Measurements from ENCODE around the gene BRIP1.
A peak's percentile ranks its signal among the peaks of the same experiment; 100 is the strongest.

Gene BRIP1

DNA sequence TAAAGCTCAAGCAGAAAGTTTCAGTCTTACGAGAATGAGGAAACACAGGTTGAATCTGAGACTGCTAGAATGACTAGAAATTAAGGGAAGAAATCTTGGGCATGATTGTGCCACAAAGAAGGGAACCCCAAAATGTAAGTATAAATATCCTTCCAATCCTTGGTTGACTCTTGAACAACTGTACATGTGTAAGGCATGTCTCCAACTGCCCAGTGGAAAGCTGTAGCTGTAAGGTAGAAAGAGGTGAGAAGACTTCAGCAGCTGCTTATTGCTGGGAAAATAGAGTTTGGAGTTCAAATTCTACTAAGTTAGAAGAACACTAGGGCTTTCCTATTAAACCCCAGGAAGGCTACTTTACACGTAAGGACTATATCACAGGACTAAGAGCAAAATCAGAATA, 212.6 kb downstream of the BRIP1 start:
- DNase-seq: no peak

DNA sequence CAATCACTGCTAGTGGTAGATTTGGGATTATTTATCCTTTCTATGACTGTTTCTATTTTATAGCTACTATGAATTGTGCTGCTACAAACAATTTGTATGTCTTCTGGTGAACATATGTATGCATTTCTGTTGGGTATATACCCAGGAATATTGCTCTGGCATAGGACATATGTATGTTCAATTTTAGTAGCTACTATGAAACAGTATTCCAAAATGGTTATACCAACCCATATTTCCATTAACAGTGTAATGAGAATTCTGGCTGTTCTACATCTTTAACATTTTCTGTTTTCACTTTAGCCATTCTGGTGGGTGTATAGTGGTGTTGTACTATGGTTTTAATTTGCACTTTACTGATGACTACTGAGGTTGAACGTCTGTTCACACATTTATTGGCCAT, 214.7 kb downstream of the BRIP1 start:
- DNase-seq: no peak

- DNase-seq: no peak
Measured at GRCh38 chr17:61647047-61647446, 216.3 kb downstream of the BRIP1 start.

DNA sequence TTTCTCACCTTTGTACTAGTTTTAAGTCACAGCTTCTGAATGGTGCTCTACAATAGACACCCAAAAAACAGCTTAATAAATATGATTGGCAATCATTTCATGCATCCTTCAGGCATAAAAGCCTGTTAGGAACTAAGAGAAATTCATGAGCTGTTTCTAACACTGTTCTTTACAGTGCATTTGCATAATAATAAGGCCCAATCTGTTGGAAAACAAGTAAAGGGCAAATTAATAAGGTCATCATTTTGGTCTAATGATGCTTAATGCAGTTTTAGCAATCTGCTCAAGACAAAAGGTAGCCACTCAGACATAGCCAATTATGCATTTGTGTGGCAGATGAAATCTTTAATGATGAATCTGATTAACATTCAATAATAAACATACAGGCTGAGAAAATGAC, 216.8 kb downstream of the BRIP1 start:
- DNase-seq: no peak

GRCh38 chr17:61645920-61646319, 217.4 kb downstream of the BRIP1 start:
- DNase-seq: no peak

- no peak for DNase-seq
Measured at GRCh38 chr17:61644800-61645774, 218.2 kb downstream of the BRIP1 start.

DNA sequence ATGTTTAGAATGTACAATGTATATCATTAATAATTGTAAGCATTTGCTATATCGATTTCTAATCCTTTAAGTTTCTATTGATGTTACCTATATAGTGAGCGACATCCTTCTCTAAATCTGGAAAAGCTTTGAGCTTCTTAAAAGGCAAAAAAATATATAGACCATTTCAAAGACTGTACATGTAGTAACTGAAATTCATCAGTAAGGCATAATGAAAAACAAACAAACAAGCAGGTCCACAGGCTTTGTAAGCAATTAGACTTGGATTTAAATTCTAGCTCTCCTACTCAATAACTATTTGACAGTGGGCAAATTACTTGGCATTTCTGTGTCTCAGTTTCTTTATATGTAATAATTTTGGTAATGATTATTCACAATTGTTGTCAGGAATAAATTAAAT, 220.6 kb downstream of the BRIP1 start:
- DNase-seq: no peak

DNA sequence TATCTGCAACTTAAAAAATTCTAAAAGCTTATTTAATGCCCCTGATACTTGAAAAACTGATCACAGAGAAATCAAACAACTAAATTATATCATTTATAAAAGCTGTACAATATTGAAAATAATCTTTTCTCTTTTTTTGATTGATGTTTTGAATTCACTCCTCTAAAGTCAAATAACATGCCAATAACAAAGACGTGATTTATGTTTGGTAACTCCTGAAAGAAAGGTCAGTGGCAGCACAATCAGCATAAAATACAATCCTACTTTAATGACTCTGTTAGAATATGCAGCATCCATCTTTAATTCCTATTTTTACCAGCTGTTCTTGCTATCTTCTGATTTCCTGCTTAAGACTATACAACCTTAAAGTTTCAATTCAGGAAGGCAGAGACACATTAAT, 221.6 kb downstream of the BRIP1 start:
- DNase-seq: no peak

DNA sequence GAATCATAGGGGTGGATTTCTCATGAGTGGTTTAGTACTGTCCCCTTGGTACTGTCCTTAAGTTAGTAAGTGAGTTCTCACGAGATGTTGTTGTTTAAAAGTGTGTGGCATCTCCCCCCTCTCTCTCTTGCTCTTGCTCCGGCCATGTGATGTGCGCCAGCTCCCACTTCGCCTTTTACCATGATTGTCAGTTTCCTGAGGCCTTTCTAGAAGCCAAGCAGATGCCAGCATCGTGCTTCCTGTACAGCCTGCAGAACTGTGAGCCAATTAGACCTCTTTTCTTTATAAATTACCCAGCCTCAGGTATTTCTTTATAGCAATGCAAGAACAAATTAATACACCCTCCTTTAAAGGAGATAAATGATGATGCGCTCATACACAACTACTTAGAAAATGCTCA, 222.2 kb downstream of the BRIP1 start:
- DNase-seq: no peak

- DNase-seq: no peak
Measured at GRCh38 chr17:61639818-61640217, 223.5 kb downstream of the BRIP1 start.

- no peak for DNase-seq
Measured at GRCh38 chr17:61638087-61638486, 225.2 kb downstream of the BRIP1 start.

DNA sequence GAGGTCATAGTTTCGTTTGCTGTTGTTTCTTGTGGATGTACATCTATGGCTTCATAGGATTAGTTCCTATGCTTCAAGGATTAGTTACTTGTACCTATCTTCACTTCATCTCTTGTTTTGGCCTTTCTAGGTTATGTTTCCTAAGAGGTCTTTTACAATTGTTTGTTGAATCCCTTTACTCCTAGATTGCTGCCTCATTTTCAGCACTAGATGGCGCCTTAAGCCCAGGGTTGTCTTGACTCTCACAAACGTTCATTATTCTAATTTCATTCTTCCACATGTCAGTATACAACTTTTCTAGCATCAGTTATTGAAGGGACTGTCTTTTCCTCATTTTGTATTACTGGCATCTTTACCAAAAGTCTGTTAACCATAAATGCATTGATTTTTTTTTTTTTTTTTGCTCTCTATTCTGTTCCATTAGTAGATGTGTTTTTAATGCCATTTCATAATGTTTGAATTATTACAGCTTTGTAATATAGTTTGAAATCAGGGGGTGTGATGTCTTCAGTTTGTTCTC, 227.4 kb downstream of the BRIP1 start:
- DNase-seq: peak; percentile 61

DNA sequence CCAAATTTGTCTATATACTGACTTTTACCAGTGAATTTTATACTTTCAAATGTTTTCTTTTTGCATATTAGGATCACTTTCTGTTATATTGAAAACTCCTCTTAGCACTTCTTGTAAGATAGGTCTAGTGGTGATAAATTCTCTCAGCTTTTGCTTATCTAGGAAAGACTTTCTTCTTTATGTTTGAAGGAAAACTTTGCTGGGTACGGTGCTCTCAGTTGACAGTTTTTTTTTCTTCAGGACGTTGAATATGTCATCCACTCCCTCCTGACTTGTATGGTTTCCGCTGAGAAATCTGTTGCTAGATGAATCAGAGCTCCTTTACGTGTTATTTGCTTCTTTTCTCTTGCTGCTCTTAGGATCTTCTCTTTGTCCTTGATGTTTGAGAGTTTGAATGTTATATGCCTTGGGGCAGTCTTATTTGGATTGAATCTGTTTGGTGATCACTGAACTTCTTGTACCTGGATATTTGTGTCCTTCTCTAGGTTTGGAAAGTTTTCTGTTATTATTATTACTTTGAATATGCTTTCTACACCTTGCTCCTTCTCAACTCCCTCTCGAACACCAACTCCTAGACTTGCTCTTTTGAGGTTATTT, 228.3 kb downstream of the BRIP1 start:
- no peak for DNase-seq

DNA sequence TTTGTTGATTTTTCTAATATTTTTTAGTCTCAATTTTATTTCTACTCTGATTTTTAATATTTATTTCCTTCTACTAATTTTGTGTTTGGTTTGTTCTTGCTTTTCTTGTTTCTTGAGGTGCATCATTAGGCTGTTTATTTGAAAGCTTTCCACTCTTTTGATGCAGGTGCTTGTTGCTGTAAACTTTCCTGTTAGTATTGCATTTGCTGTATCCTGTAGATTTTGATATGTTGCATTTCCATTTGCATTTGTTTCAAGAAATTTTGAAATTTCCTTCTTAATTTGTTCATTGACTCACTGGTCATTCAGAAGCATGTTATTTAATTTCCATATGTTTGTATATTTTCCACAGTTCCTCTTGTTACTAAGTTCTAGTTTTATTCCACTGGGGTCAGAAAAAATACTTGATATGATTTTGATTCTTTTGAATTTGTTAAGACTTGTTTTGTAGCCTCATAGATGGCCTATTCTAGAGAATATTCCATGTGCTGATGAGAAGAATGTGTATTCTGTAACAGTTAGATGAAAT, 229.3 kb downstream of the BRIP1 start:
- DNase-seq: no peak

GRCh38 chr17:61632826-61633225, 230.5 kb downstream of the BRIP1 start:
- no peak for DNase-seq

- no peak for DNase-seq
Measured at GRCh38 chr17:61631800-61632199, 231.5 kb downstream of the BRIP1 start.
